Activated B cell treated with CpG ODN at 0.5 μM for 24 hours (primary cell): ENCODE measurements around the gene ARHGAP6. TPM values are rescaled to one million over a fixed set of nuclear protein-coding genes. Genes with fewer than 3 reads are reported as not detected.
A peak's percentile ranks its signal among the peaks of the same experiment; 100 is the strongest.

Experiments
- ATAC-seq: fragments of 200-7000 bp; cut with Tn5 transposase; one replicate; pipeline ENCODE4 v1.10.0; 2021; ENCODE audit warnings: low read depth, mild to moderate bottlenecking, moderate library complexity
- CTCF ChIA-PET: fragments of 350-600 bp; sonication (Branson Sonifier 250); formaldehyde crosslinking; loops from one replicate; lab custom pipeline; 2021; ENCODE audit warnings: antibody characterized with exemption; lab: Charles Lee
- POLR2A ChIA-PET: fragments of 350-600 bp; sonication (Branson Sonifier 250); formaldehyde crosslinking; loops from one replicate; lab custom pipeline; 2021; ENCODE audit warnings: antibody characterized with exemption; lab: Charles Lee
- DNase-seq: peaks from one replicate; pipeline ENCODE4 v3.0.0; 2022
- H3K27ac Mint-ChIP-seq: one replicate; pipeline ENCODE4 v1.8.0; 2020; ENCODE audit warnings: mixed read lengths
- H3K27me3 Mint-ChIP-seq: one replicate; pipeline ENCODE4 v1.8.0; 2021; ENCODE audit warnings: mixed read lengths
- H3K36me3 Mint-ChIP-seq: one replicate; pipeline ENCODE4 v1.8.0; 2021; ENCODE audit warnings: low read depth, mixed read lengths
- H3K4me1 Mint-ChIP-seq: one replicate; pipeline ENCODE4 v1.8.0; 2021; ENCODE audit warnings: mixed read lengths
- H3K4me3 Mint-ChIP-seq: one replicate; pipeline ENCODE4 v1.8.0; 2020; ENCODE audit warnings: mild to moderate bottlenecking, mixed read lengths
- H3K9me3 Mint-ChIP-seq: one replicate; pipeline ENCODE4 v1.8.0; 2020; ENCODE audit warnings: mixed read lengths
- intact Hi-C: fragments of 100-400 bp; cut with micrococcal nuclease; formaldehyde crosslinking; loops from one replicate; pipeline ENCODE4 v1.15.1; 2024
- total RNA-seq: library from RNA; stranded (reverse); gene quantifications from 2 replicates; pipeline ENCODE4 v1.2.3, GENCODE V29; 2022
- TF ChIP-seq, protein P1 (sequence below): fragments of 200-600 bp; IDR thresholded peaks from one replicate; pipeline ENCODE4 v1.8.0; 2022; ENCODE audit warnings: antibody characterized with exemption, mild to moderate bottlenecking

Gene ARHGAP6
- total RNA-seq, 1 donor from 2014 or later, result 0.42 TPM

DNA sequence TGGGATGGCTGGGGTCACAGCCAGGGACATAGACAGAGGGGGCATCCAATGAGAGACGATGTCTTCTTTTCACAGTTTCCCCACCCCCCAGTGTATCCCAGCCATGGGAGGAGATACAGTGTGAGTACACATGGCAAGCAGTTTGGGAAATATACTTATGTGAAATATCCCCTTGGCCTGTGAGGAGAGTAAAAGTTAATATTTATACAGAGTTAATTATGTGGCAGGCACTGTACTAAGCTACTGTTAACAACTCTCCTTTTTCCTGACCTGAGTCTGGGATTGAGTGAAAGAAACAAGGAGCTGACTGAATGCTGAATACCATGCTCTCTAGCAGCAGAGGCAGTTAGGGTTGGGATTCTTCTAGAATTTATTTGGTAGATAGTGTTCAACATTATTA, 519.3 kb downstream of the ARHGAP6 start:
- no peaks in the 10 kb centered on the region for H3K36me3 Mint-ChIP-seq
- ChIA-PET CTCF (no interaction called here), POLR2A (no interaction called here)
- TF ChIP-seq, protein P1, sequence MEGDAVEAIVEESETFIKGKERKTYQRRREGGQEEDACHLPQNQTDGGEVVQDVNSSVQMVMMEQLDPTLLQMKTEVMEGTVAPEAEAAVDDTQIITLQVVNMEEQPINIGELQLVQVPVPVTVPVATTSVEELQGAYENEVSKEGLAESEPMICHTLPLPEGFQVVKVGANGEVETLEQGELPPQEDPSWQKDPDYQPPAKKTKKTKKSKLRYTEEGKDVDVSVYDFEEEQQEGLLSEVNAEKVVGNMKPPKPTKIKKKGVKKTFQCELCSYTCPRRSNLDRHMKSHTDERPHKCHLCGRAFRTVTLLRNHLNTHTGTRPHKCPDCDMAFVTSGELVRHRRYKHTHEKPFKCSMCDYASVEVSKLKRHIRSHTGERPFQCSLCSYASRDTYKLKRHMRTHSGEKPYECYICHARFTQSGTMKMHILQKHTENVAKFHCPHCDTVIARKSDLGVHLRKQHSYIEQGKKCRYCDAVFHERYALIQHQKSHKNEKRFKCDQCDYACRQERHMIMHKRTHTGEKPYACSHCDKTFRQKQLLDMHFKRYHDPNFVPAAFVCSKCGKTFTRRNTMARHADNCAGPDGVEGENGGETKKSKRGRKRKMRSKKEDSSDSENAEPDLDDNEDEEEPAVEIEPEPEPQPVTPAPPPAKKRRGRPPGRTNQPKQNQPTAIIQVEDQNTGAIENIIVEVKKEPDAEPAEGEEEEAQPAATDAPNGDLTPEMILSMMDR, result no peak
- no peak overlapping the region for H3K4me3 Mint-ChIP-seq
- no peaks in the 10 kb centered on the region for H3K27me3 Mint-ChIP-seq
- DNase-seq, result no peak
- H3K9me3 Mint-ChIP-seq, result no peaks in the 10 kb centered on the region
- intact Hi-C loops, result loop anchor here (10.0 kb wide), 1 partner anchor 1628 kb away; no protein-coding TSS in a partner anchor
- H3K27ac Mint-ChIP-seq, result no peak overlapping the region
- ATAC-seq, result no peak
- H3K4me1 Mint-ChIP-seq, result peaks cover 2% of the 10 kb centered on the region

DNA sequence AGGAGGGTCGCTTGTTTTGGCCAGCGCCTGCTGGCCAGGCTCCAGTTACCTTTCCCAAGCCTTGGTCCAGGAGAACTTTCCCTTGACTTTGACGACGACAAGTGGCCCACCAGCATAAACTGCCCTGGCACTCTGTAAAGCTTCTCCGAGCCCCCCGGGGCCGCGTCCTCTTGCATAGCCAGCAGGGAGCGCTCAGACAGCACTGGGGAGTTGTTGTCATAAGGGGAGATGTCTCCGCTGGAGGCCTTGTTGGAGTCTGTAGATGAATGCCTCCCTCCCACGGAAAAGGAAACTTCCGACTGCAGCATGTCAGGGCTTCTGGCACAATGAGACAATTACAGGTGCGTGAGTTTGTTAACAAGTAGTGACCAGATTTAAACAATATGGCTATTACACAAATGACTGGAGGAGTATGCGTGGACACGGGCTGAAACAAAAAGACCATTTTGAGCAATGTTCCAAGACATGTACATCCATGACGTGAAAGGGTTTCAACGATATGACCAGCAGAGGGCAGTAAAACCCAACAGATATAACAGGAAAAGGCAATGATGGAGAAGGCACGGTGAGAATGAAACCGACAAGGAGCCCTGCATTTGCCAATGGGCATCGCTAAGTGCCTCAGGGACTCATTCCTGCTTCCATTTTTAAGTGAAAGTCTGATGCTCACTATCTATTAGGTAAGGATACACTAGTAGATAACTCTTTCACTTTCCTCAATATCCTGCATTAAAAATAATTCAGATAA, 521.6 kb downstream of the ARHGAP6 start:
- Mint-ChIP-seq H3K27me3 (no peaks in the 10 kb centered on the region), H3K27ac (no peak overlapping the region), H3K4me1 (peaks cover 2% of the 10 kb centered on the region), H3K9me3 (no peaks in the 10 kb centered on the region), H3K4me3 (no peak overlapping the region), H3K36me3 (no peaks in the 10 kb centered on the region)
- TF ChIP-seq, protein P1, result no peak
- DNase-seq, result no peak
- CTCF ChIA-PET, result no interaction called here
- intact Hi-C loops, result loop anchor here (1.0 to 10.0 kb wide), 7 partner anchors 226 to 1631 kb away; no protein-coding TSS in a partner anchor
- ATAC-seq, result peak; percentile 65
- POLR2A ChIA-PET, result no interaction called here

DNA sequence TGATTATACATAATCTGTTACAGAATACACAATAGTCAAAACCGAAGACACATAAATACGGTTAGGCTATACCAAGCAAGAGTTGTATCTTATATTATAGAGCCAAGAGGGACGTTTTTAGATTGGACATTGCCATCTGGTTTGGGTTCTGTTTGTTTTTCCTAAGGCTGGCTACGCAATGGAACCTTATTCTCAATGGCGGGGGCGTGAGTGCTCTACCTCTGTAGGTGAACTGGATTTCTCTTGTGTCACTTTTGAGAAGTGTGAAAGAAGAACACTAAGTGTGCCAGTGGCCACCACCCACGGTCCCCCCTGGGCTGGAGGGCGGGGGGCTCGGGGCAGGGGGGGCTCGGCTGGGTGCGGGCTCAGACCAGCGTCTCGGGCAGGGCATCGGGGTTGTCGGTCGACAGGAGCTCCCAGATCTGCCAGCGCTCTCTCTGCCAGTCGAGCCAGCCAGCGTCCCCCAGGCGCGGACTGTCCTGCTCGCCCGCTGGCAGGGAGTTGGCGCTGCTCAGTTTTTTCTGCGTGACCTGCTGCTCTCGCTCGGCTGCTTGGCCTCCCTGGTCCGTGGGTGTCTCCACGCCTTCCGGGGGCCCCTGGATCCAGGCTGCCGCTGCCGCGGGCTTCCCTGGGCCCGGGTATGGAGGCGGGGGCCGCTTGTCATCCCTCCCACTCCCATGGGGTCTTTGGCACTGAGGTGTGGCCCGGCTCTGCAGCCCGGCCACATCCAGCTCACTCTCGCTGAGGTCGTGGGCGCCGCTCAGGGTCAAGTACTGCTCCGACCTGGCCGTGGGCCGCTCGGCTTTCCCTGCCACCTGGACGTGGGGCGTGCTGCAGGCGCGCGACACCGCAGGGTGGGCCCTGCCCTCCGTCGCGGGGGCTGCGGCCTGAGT, 527.0 kb downstream of the ARHGAP6 start:
- CTCF ChIA-PET, result interaction anchor here (3.3 kb wide), 1 partner anchor 949 kb away, joined by 19 read pairs; no protein-coding TSS in a partner anchor
- no peaks in the 10 kb centered on the region for H3K4me1 Mint-ChIP-seq
- DNase-seq, result no peak
- POLR2A ChIA-PET, result no interaction called here
- TF ChIP-seq, protein P1, result no peak
- no peaks in the 10 kb centered on the region for H3K36me3 Mint-ChIP-seq
- no peaks in the 10 kb centered on the region for H3K27me3 Mint-ChIP-seq
- H3K9me3 Mint-ChIP-seq, result no peaks in the 10 kb centered on the region
- no peak for ATAC-seq
- no peak overlapping the region for H3K27ac Mint-ChIP-seq
- intact Hi-C loops, result no loop called here
- H3K4me3 Mint-ChIP-seq, result no peak overlapping the region

DNA sequence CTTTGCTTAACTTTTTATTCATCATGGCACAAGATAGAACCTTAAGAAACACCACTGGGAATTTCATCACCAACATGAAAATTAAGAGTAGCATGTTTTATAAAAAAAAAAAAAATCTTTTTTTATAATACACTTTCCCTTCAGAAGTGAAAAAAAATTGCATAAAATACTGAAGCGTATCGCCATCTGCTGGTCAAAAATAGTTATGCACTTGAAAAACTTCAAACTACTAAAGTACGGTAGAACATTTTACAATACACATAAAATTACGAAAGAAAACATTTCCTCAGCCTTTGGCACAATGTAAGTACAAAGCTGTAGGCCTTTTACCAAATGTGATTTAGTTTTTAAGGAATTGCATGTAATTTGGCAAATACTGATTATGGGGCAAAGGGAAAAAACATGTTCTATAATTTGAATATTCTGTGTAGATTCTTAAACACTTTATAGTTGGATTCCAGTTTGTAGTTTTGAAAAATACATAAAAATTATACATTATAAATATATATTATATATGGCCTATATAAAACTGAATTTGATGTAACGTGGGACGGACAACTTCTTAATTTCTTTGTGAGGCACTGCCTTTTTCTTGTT, 528.1 kb downstream of the ARHGAP6 start:
- no peaks in the 10 kb centered on the region for H3K9me3 Mint-ChIP-seq
- TF ChIP-seq, protein P1, result no peak

More for the DNA sequence above, 528.1 kb downstream of the ARHGAP6 start:
- CTCF ChIA-PET, result interaction anchor here (0.6 to 3.3 kb wide), 2 partner anchors 70 to 948 kb away, joined by 4 to 19 read pairs; no protein-coding TSS in a partner anchor
- no peak for DNase-seq
- POLR2A ChIA-PET, result no interaction called here
- Mint-ChIP-seq H3K36me3 (no peaks in the 10 kb centered on the region), H3K4me3 (no peak overlapping the region), H3K4me1 (no peaks in the 10 kb centered on the region), H3K27ac (no peak overlapping the region), H3K27me3 (no peaks in the 10 kb centered on the region)
- no peak for ATAC-seq
- intact Hi-C loops, result loop anchor here (1.0 to 2.0 kb wide), 4 partner anchors 27 to 948 kb away; partner anchors contain the start of gene HCCS
